Measurements from ENCODE around the gene TNFAIP3. TPM values are rescaled to one million over a fixed set of nuclear protein-coding genes. Genes with fewer than 3 reads are reported as not detected.

The TNFAIP3 gene
- total RNA-seq, 4 donors from 2014 or later, result 13.4 to 29.9 (median 26.2) TPM

GRCh38 chr6:137911675-137912191 is 44.7 kb downstream of the TNFAIP3 start:
- WGBS, 2 donors, result 51 to 52% methylated on average over 10 of the region's 10 CpGs
- TF ChIP-seq CTCF (IDR thresholded peaks at IDR 0.05) (no peak), POLR2A (IDR thresholded peaks at IDR 0.05) (no peak)
- DNase-seq (ENCODE audit: low spot score in 2 of 2), result no peak
- intact Hi-C loops (cut with DNase I; ENCODE audit: low total_unique reads), result no loop called here
- H3K4me3 ChIP-seq (ENCODE audit: low read depth, poor library complexity, severe bottlenecking), result no peak overlapping the region

- no peak for DNase-seq (ENCODE audit: low spot score in 2 of 2)
- TF ChIP-seq CTCF (IDR thresholded peaks at IDR 0.05) (no peak), POLR2A (IDR thresholded peaks at IDR 0.05) (no peak)
- intact Hi-C loops (cut with DNase I; ENCODE audit: low total_unique reads), result no loop called here
- H3K4me3 ChIP-seq (ENCODE audit: low read depth, poor library complexity, severe bottlenecking), result no peak overlapping the region
- WGBS, 2 donors, result 96 to 99% methylated on average over 3 of the region's 3 CpGs
Measured at GRCh38 chr6:137912813-137913212, 45.8 kb downstream of the TNFAIP3 start.

GRCh38 chr6:137913434-137913833 is 46.4 kb downstream of the TNFAIP3 start:
- H3K4me3 ChIP-seq (ENCODE audit: low read depth, poor library complexity, severe bottlenecking), result no peak overlapping the region
- intact Hi-C loops (cut with DNase I; ENCODE audit: low total_unique reads), result no loop called here
- WGBS, 2 donors, result 68 to 77% methylated on average over 3 of the region's 3 CpGs
- no peak for TF ChIP-seq CTCF (IDR thresholded peaks at IDR 0.05)
- TF ChIP-seq POLR2A (IDR thresholded peaks at IDR 0.05), result no peak
- DNase-seq (ENCODE audit: low spot score in 2 of 2), result no peak

DNA sequence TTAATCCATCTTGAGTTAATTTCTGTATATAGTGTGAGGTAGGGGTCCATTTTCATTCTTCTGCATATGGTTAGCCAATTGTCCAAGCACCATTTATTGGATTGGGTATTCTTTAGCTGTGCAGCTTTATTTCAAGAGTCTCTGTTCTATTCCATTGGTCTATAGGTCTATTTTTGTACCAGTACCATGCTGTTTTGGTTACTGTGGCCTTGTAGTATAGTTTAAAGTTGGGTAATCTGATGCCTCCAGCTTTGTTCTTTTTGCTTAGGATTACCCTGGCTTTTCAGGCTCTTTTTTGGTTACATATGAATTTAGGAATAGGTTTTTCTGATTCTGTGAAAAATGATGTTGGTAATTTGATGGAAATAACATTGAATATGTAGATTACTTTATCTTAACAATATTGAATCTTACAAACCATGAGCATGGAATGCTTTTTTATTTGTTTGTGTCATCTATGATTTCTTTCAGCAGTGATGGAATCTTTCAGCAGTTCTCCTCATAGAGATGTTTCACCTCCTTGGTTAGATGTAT is 47.0 kb downstream of the TNFAIP3 start:
- H3K4me3 ChIP-seq (ENCODE audit: low read depth, poor library complexity, severe bottlenecking), result no peak overlapping the region
- TF ChIP-seq CTCF (IDR thresholded peaks at IDR 0.05), result no peak
- TF ChIP-seq POLR2A (IDR thresholded peaks at IDR 0.05), result no peak
- DNase-seq (ENCODE audit: low spot score in 2 of 2), result no peak
- intact Hi-C loops (cut with DNase I; ENCODE audit: low total_unique reads), result no loop called here

GRCh38 chr6:137914530-137915193 is 47.6 kb downstream of the TNFAIP3 start:
- no peak overlapping the region for H3K4me3 ChIP-seq (ENCODE audit: low read depth, poor library complexity, severe bottlenecking)
- TF ChIP-seq POLR2A (IDR thresholded peaks at IDR 0.05) (no peak), CTCF (IDR thresholded peaks at IDR 0.05) (no peak)
- no peak for DNase-seq (ENCODE audit: low spot score in 2 of 2)
- 82 to 87% methylated on average over 4 of the region's 4 CpGs for WGBS, 2 donors
- intact Hi-C loops (cut with DNase I; ENCODE audit: low total_unique reads), result no loop called here

Measured in lower leg skin (tissue), 4 donors.